RPMI7951 (cell line): ENCODE results near the gene SFI1. TPM values are rescaled to one million over a fixed set of nuclear protein-coding genes. Genes with fewer than 3 reads are reported as not detected.

Experiments used
- DNase-seq: peaks from one replicate; pipeline ENCODE4 v3.0.0-alpha.2; 2012; ENCODE audit warnings: low read depth
- total RNA-seq: library from RNA; depleted of rRNA; stranded (reverse); fragments of >200 nt; shearing (Covaris generic); gene quantifications from 2 replicates; pipeline ENCODE4 v1.2.3, GENCODE V29; 2014

The SFI1 gene
- total RNA-seq, 1 experiment from 2014 or later, result 6.1 TPM

GRCh38 chr22:31635638-31636306 lies 139.4 kb downstream of the SFI1 start:
- no peak for DNase-seq

- DNase-seq, result no peak
These were observed 141.1 kb downstream of the SFI1 start for GRCh38 chr22:31637447-31637890.

- no peak for DNase-seq
These were observed 141.7 kb downstream of the SFI1 start for GRCh38 chr22:31637891-31638618.

GRCh38 chr22:31639436-31640039 lies 143.2 kb downstream of the SFI1 start:
- no peak for DNase-seq

GRCh38 chr22:31646186-31647019 lies 150.1 kb downstream of the SFI1 start:
- DNase-seq, result peak; percentile 86

GRCh38 chr22:31647066-31647465 lies 150.7 kb downstream of the SFI1 start:
- no peak for DNase-seq

- DNase-seq, result no peak
These were observed 151.4 kb downstream of the SFI1 start for GRCh38 chr22:31647523-31648320.

GRCh38 chr22:31650391-31650790 lies 154.1 kb downstream of the SFI1 start:
- peak; percentile 51 for DNase-seq

GRCh38 chr22:31651664-31652063 lies 155.3 kb downstream of the SFI1 start:
- no peak for DNase-seq

- DNase-seq, result no peak
These were observed 155.8 kb downstream of the SFI1 start for GRCh38 chr22:31652088-31652487.

GRCh38 chr22:31652911-31653684 lies 156.8 kb downstream of the SFI1 start:
- no peak for DNase-seq

GRCh38 chr22:31653944-31654343 lies 157.6 kb downstream of the SFI1 start:
- DNase-seq, result no peak

- DNase-seq, result no peak
These were observed 158.1 kb downstream of the SFI1 start for GRCh38 chr22:31654408-31654807.

GRCh38 chr22:31659246-31659645 lies 162.9 kb downstream of the SFI1 start:
- DNase-seq, result no peak

- peak; percentile 68 for DNase-seq
These were observed 164.6 kb downstream of the SFI1 start for GRCh38 chr22:31660860-31661341.

GRCh38 chr22:31661851-31662667 lies 165.7 kb downstream of the SFI1 start, which contains the start of gene PISD:
Gene PISD, minus strand, starts transcription at chr22:31662215. Its CDS starts 7 bp downstream, at chr22:31662208.
- peak; percentile 89 for DNase-seq

- DNase-seq, result no peak
These were observed 166.3 kb downstream of the SFI1 start for GRCh38 chr22:31662668-31663037.
